Activated naive CD8-positive, alpha-beta T cell treated with anti-CD3 and anti-CD28 coated beads, Interleukin-2, amount 10 ng/mL, durations not matched to agents 7 days and 5 days (primary cell): ENCODE results near the gene CENPL. TPM values are rescaled to one million over a fixed set of nuclear protein-coding genes. Genes with fewer than 3 reads are reported as not detected.
"Not testable (repeated sequence)": the region's sequence is repeated elsewhere in the genome, so short reads cannot be mapped to it uniquely, and the experiment has no call there.

Experiments
- ATAC-seq: fragments of 150-1000 bp; cut with Tn5 transposase; one replicate; pipeline ENCODE4 v1.10.0; 2021; ENCODE audit warnings: low read depth, moderate library complexity
- POLR2A ChIA-PET: fragments of 350-600 bp; sonication (Branson Sonifier 250); formaldehyde crosslinking; loops from one replicate; lab custom pipeline; 2021; ENCODE audit warnings: antibody characterized with exemption; lab: Charles Lee
- DNase-seq: peaks from one replicate; pipeline ENCODE4 v3.0.0; 2021
- H3K27ac Mint-ChIP-seq: one replicate; pipeline ENCODE4 v1.8.0; 2022; ENCODE audit warnings: mild to moderate bottlenecking, mixed read lengths
- H3K27me3 Mint-ChIP-seq: one replicate; pipeline ENCODE4 v1.8.0; 2022; ENCODE audit warnings: mild to moderate bottlenecking, moderate library complexity, mixed read lengths
- H3K36me3 Mint-ChIP-seq: one replicate; pipeline ENCODE4 v1.8.0; 2021; ENCODE audit warnings: mild to moderate bottlenecking, mixed read lengths
- H3K4me1 Mint-ChIP-seq: one replicate; pipeline ENCODE4 v1.8.0; 2021; ENCODE audit warnings: mixed read lengths
- H3K4me3 Mint-ChIP-seq: one replicate; pipeline ENCODE4 v1.8.0; 2022; ENCODE audit warnings: mild to moderate bottlenecking, moderate library complexity, mixed read lengths
- H3K9me3 Mint-ChIP-seq: one replicate; pipeline ENCODE4 v1.8.0; 2021; ENCODE audit warnings: mixed read lengths
- total RNA-seq, 2 experiments: library from RNA; stranded (reverse); gene quantifications; one replicate each; pipeline ENCODE4 v1.2.3, GENCODE V29; 2021

CENPL gene
- total RNA-seq, 2 experiments from 2014 or later = 33.9 to 34.0 TPM

- POLR2A ChIA-PET = no interaction called here
- no peak for ATAC-seq
- Mint-ChIP-seq H3K4me1 (peaks cover 4% of the 10 kb centered on the region), H3K4me3 (no peak overlapping the region), H3K36me3 (peaks cover 22% of the 10 kb centered on the region), H3K27ac (no peak overlapping the region), H3K9me3 (no peaks in the 10 kb centered on the region), H3K27me3 (no peaks in the 10 kb centered on the region)
- DNase-seq = no peak
These were observed 8.1 kb upstream of the CENPL start for GRCh38 chr1:173832748-173833147.

- H3K36me3 Mint-ChIP-seq = peaks cover 20% of the 10 kb centered on the region
- no peak overlapping the region for H3K27ac Mint-ChIP-seq
- H3K4me3 Mint-ChIP-seq = no peak overlapping the region
These were observed 2.9 kb upstream of the CENPL start for GRCh38 chr1:173827611-173828010.

GRCh38 chr1:173823781-173824314, 835 bp downstream of the CENPL start:
- Mint-ChIP-seq H3K27ac (peak overlapping the region; percentile 95), H3K4me1 (peaks cover 39% of the 10 kb centered on the region), H3K36me3 (peaks cover 26% of the 10 kb centered on the region), H3K27me3 (no peaks in the 10 kb centered on the region), H3K9me3 (no peaks in the 10 kb centered on the region), H3K4me3 (peak overlapping the region; percentile 92)
- peak; percentile 50 for ATAC-seq
- DNase-seq = no peak
- POLR2A ChIA-PET = interaction anchor here (0.8 to 3.0 kb wide), 12 partner anchors 19 to 436 kb away, joined by 3 to 33 read pairs (median 6); partner anchors contain the start of genes GAS5, KLHL20, PRDX6 and RABGAP1L

More at GRCh38 chr1:173827611-173828010, 2.9 kb upstream of the CENPL start:
- ATAC-seq = no peak
- H3K27me3 Mint-ChIP-seq = no peaks in the 10 kb centered on the region
- no peaks in the 10 kb centered on the region for H3K9me3 Mint-ChIP-seq
- POLR2A ChIA-PET = interaction anchor here (0.6 kb wide), 1 partner anchor 40 kb away, joined by 4 read pairs; the partner anchor contains the start of genes GAS5 and ZBTB37
- peaks cover 21% of the 10 kb centered on the region for H3K4me1 Mint-ChIP-seq
- DNase-seq = no peak

GRCh38 chr1:173821680-173822079, 3.0 kb downstream of the CENPL start:
- H3K27ac Mint-ChIP-seq = no peak overlapping the region
- DNase-seq (no peak), ATAC-seq (no peak)
- peak overlapping the region; percentile 92 for H3K4me3 Mint-ChIP-seq
- peaks cover 32% of the 10 kb centered on the region for H3K4me1 Mint-ChIP-seq
- POLR2A ChIA-PET = interaction anchor here (1.3 kb wide), 1 partner anchor 107 kb away, joined by 3 read pairs; the partner anchor contains the start of gene KLHL20
- H3K9me3 Mint-ChIP-seq = peaks cover 2% of the 10 kb centered on the region
- no peaks in the 10 kb centered on the region for H3K27me3 Mint-ChIP-seq
- H3K36me3 Mint-ChIP-seq = peaks cover 41% of the 10 kb centered on the region

GRCh38 chr1:173818459-173818858, 6.2 kb downstream of the CENPL start:
- H3K36me3 Mint-ChIP-seq = peaks cover 67% of the 10 kb centered on the region
- H3K4me3 Mint-ChIP-seq = no peak overlapping the region
- ATAC-seq = no peak
- peaks cover 37% of the 10 kb centered on the region for H3K4me1 Mint-ChIP-seq
- POLR2A ChIA-PET = interaction anchor here (0.9 to 1.0 kb wide), 2 partner anchors 51 to 389 kb away, joined by 3 read pairs; no protein-coding TSS in a partner anchor
- no peaks in the 10 kb centered on the region for H3K27me3 Mint-ChIP-seq
- no peak overlapping the region for H3K27ac Mint-ChIP-seq
- H3K9me3 Mint-ChIP-seq = peaks cover 4% of the 10 kb centered on the region
- no peak for DNase-seq

DNA sequence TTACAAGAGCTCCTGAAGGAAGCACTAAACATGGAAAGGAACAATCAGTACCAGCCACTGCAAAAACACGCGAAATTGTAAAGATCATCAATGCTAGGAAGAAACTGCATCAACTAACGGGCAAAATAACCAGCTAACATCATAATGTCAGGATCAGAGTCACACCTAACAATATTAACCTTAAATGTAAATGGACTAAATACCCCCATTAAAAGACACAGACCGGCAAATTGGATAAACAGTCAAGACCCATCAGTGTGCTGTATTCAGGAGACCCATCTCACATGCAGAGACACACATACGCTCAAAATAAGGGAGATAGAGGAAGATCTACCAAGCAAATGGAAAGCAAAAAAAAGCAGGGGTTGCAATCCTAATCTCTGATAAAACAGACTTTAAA, 11.0 kb downstream of the CENPL start:
- POLR2A ChIA-PET, H3K27ac Mint-ChIP-seq, DNase-seq, H3K27me3 Mint-ChIP-seq, ATAC-seq, H3K4me3 Mint-ChIP-seq, H3K9me3 Mint-ChIP-seq: not testable (repeated sequence)
- Mint-ChIP-seq H3K4me1 (peaks cover 19% of the 10 kb centered on the region), H3K36me3 (peaks cover 73% of the 10 kb centered on the region)

DNA sequence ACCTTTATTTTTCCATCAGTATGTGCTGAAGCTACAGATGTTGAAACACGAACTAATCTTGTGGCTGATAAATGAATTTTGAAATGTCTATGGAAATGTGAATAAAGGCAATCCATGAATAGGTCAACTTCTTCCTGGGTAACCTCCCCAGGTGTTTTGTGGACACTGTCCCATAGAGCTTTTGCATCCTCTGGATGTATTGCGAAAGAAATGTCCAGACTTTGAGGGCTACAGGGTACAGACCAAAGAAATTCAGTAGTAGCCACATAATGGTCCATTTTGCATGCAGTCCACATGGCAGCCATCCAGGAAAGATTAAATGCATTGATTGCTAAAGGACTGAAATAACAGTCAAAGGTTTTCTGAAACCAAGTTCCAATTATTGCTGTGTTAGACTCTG, 21.7 kb downstream of the CENPL start:
- peaks cover 33% of the 10 kb centered on the region for H3K36me3 Mint-ChIP-seq
- no peaks in the 10 kb centered on the region for H3K4me1 Mint-ChIP-seq
- H3K9me3 Mint-ChIP-seq = no peaks in the 10 kb centered on the region
- no peak for ATAC-seq
- no peaks in the 10 kb centered on the region for H3K27me3 Mint-ChIP-seq
- no peak overlapping the region for H3K4me3 Mint-ChIP-seq
- H3K27ac Mint-ChIP-seq = no peak overlapping the region
- POLR2A ChIA-PET = interaction anchor here (0.6 kb wide), 1 partner anchor 41 kb away, joined by 3 read pairs; no protein-coding TSS in a partner anchor
- no peak for DNase-seq

DNA sequence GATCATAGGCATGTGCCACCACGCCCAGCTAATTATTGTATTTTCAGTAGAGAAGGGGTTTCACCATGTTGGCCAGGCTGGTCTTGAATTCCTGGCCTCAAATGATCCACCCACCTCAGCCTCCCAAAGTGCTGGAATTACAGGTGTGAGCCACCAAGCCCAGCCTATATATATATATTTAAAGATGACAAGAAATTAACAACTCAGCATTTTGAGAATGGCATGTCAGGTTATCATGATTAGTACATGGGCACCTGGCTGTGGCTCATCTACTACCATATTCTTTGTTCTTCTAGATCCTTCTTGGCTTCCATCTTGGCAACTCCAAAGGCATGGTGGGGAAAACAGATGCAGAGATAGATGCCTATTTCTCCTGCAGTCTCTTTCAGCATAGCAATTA, 24.7 kb downstream of the CENPL start:
- not testable (repeated sequence) for H3K27ac Mint-ChIP-seq, H3K4me1 Mint-ChIP-seq

DNA sequence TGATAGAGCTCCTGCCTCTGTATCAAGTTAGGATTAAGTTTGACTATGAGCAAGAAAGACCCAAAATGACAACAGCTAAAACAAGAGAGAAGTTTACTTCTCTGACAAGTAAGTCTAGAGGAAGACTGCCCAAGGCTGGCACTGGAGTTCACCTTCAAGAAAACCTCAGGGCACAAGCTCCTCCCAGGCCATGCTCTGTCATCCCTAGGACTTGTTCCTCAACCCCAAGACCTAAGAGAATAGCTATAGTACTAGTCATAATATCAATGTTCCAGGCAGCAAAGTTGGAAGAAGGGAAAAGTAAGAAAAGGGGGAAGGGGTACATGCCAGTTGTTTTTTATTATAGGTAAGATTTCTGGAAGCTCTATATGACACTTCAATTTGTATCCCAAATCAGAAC, 26.6 kb downstream of the CENPL start:
- Mint-ChIP-seq H3K27ac (no peak overlapping the region), H3K4me1 (no peaks in the 10 kb centered on the region), H3K36me3 (peaks cover 35% of the 10 kb centered on the region), H3K27me3 (no peaks in the 10 kb centered on the region), H3K4me3 (no peak overlapping the region), H3K9me3 (no peaks in the 10 kb centered on the region)
- ATAC-seq (no peak), DNase-seq (no peak)
- POLR2A ChIA-PET = no interaction called here

More for the DNA sequence above, 24.7 kb downstream of the CENPL start:
- POLR2A ChIA-PET, H3K27me3 Mint-ChIP-seq, ATAC-seq, DNase-seq, H3K9me3 Mint-ChIP-seq, H3K4me3 Mint-ChIP-seq: not testable (repeated sequence)
- peaks cover 30% of the 10 kb centered on the region for H3K36me3 Mint-ChIP-seq

DNA sequence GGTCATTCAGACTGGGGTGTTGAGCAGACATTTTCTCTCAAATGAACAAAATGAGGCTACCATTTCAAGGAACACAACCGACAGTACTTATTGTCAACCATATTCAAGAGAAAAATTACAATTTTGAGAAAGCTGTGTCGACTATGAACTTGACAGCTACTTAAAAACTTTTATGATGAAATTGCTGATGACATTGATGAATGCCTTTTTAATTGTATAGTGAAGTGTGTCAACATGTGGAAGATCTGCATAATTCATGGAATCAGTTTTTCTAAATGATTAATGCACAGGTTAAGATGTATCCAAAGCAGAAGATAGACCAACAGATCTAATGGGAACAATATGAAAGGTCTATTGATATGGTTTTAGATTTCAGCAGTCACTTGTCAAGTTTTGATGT, 34.8 kb downstream of the CENPL start:
- Mint-ChIP-seq H3K4me3 (no peak overlapping the region), H3K27me3 (no peaks in the 10 kb centered on the region), H3K27ac (no peak overlapping the region)

DNA sequence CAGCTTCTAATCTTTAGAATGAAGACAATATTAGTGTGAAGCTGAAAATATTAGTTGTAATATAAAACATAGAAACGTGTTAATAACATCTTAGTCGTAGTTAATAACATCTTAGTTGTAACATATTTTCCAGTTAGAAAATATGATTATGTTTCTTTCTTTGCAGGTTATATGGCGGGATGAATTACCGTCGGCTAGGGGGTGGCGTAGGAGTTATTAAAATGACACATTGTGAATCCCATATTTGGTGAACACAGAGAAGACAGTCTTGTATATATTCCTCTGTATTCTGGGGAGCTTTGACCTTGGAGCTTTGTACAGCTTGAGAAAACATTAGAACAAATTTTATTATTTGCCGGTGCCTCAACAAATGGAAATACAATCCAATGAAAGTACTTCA, 39.7 kb downstream of the CENPL start:
- POLR2A ChIA-PET = no interaction called here
- DNase-seq (no peak), ATAC-seq (no peak)
- no peak overlapping the region for H3K4me3 Mint-ChIP-seq
- H3K27ac Mint-ChIP-seq = no peak overlapping the region
- H3K36me3 Mint-ChIP-seq = peaks cover 17% of the 10 kb centered on the region
- H3K4me1 Mint-ChIP-seq = peaks cover 2% of the 10 kb centered on the region
- no peaks in the 10 kb centered on the region for H3K9me3 Mint-ChIP-seq
- no peaks in the 10 kb centered on the region for H3K27me3 Mint-ChIP-seq

More for the DNA sequence above, 34.8 kb downstream of the CENPL start:
- ATAC-seq (no peak), DNase-seq (no peak)
- Mint-ChIP-seq H3K36me3 (peaks cover 20% of the 10 kb centered on the region), H3K4me1 (peaks cover 2% of the 10 kb centered on the region), H3K9me3 (no peaks in the 10 kb centered on the region)
- POLR2A ChIA-PET = interaction anchor here (0.6 kb wide), 1 partner anchor 60 kb away, joined by 4 read pairs; no protein-coding TSS in a partner anchor

GRCh38 chr1:173779936-173780335, 44.7 kb downstream of the CENPL start:
- Mint-ChIP-seq H3K4me3 (no peak overlapping the region), H3K9me3 (no peaks in the 10 kb centered on the region), H3K27ac (no peak overlapping the region), H3K27me3 (no peaks in the 10 kb centered on the region), H3K36me3 (peaks cover 41% of the 10 kb centered on the region), H3K4me1 (peaks cover 3% of the 10 kb centered on the region)
- ATAC-seq (no peak), DNase-seq (no peak)
- POLR2A ChIA-PET = no interaction called here

DNA sequence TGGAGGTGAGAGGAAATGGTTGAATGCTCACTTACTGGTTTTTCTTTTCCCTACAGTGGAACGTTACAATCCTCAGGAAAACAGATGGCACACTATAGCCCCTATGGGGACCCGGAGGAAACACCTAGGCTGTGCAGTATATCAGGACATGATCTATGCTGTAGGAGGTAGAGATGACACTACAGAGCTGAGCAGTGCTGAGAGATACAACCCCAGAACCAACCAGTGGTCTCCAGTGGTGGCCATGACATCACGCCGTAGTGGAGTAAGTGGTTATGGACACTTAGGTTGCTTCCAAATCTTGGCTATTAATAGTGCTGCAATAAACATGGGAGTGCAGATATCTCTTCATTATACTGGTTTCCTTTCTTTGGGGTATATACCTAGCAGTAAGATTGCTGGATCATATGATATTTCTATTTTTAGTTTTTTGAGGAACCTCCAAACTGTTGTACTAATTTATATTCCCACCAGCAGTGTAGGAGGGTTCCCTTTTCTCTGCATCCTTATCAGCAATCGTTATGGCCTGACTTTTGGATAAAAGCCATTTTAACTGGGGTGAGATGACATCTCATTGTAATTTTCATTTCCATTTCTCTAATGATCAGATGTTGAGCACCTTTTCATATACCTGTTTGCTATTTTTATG, 49.0 kb downstream of the CENPL start:
- Mint-ChIP-seq H3K9me3 (no peaks in the 10 kb centered on the region), H3K4me1 (peaks cover 3% of the 10 kb centered on the region), H3K4me3 (no peak overlapping the region), H3K27ac (no peak overlapping the region), H3K36me3 (peaks cover 35% of the 10 kb centered on the region), H3K27me3 (no peaks in the 10 kb centered on the region)
- ATAC-seq = no peak
- POLR2A ChIA-PET = no interaction called here
- DNase-seq = no peak

DNA sequence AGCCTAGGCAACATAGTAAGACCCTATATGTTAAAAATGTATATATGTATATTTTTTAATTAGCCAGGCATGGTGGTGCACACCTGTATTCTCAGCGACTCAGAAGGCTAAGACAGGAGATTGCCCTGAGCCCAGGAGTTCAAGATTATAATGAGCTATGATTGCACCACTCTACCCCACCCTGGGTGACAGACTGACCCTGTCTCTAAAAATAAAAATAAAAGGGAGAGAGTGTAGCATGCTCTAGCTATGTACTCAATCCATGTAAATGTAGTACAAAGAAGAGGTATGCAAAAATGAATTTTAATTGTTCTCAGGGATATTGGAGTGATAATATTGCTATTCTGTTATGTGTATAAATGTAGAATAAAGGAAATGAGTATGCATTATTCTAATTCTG, 53.1 kb downstream of the CENPL start:
- no peaks in the 10 kb centered on the region for H3K9me3 Mint-ChIP-seq
- DNase-seq = no peak
- no peaks in the 10 kb centered on the region for H3K27me3 Mint-ChIP-seq
- H3K27ac Mint-ChIP-seq = no peak overlapping the region
- no peaks in the 10 kb centered on the region for H3K4me1 Mint-ChIP-seq
- no peak overlapping the region for H3K4me3 Mint-ChIP-seq
- no peak for ATAC-seq
- peaks cover 25% of the 10 kb centered on the region for H3K36me3 Mint-ChIP-seq
- POLR2A ChIA-PET = interaction anchor here (0.8 kb wide), 1 partner anchor 56 kb away, joined by 4 read pairs; the partner anchor contains the start of gene KLHL20
